ENCODE measurements around the gene PITX3.

- TF ChIP-seq CTCF (IDR thresholded peaks at IDR 0.05) (no peak), POLR2A (IDR thresholded peaks at IDR 0.05) (no peak)
These were observed 56.7 kb downstream of the PITX3 start for GRCh38 chr10:102184606-102185005.
